HUES6 (cell line): ENCODE results near the gene NCR3LG1.
"Not testable (repeated sequence)": the region's sequence is repeated elsewhere in the genome, so short reads cannot be mapped to it uniquely, and the experiment has no call there.

Experiments used
- H3K27ac ChIP-seq: 2 replicates; pipeline ENCODE4 v1.7.0; 2013; ENCODE audit warnings: low read depth, mild to moderate bottlenecking, low read length, inconsistent platforms
- H3K27me3 ChIP-seq: 2 replicates; pipeline ENCODE4 v1.6.1; 2013; ENCODE audit warnings: low read length; ENCODE audit not compliant: control insufficient read depth, insufficient read depth
- H3K36me3 ChIP-seq: 2 replicates; pipeline ENCODE4 v1.6.1; 2013; ENCODE audit warnings: low read length; ENCODE audit not compliant: control insufficient read depth, insufficient read depth
- H3K4me1 ChIP-seq: 2 replicates; pipeline ENCODE4 v1.6.1; 2013; ENCODE audit warnings: low read length; ENCODE audit not compliant: control insufficient read depth, insufficient read depth
- H3K4me3 ChIP-seq: 2 replicates; pipeline ENCODE4 v1.5.1; 2013; ENCODE audit warnings: low read depth, low read length
- H3K9ac ChIP-seq: one replicate; pipeline ENCODE4 v1.6.1; 2013; ENCODE audit warnings: mild to moderate bottlenecking, low read length
- H3K9me3 ChIP-seq: 2 replicates; pipeline ENCODE4 v1.6.1; 2013; ENCODE audit warnings: low read depth, low read length; ENCODE audit not compliant: control insufficient read depth, insufficient read depth

The NCR3LG1 gene

GRCh38 chr11:17414317-17414737, 62.7 kb downstream of the NCR3LG1 start:
- Histone ChIP-seq H3K4me3 (no peak overlapping the region), H3K9me3 (no peaks in the 10 kb centered on the region), H3K4me1 (peaks cover 4% of the 10 kb centered on the region; the same call in 1 of the 2 replicates), H3K27me3 (peaks cover 2% of the 10 kb centered on the region; the same call in 1 of the 2 replicates), H3K36me3 (no peaks in the 10 kb centered on the region), H3K9ac (no peak overlapping the region), H3K27ac (no peak overlapping the region)

- H3K27ac ChIP-seq: no peak overlapping the region
- peaks cover 4% of the 10 kb centered on the region; the same call in 1 of the 2 replicates for H3K4me1 ChIP-seq
- H3K27me3 ChIP-seq: peaks cover 6% of the 10 kb centered on the region; the same call in 1 of the 2 replicates
- no peak overlapping the region for H3K4me3 ChIP-seq
- no peaks in the 10 kb centered on the region for H3K9me3 ChIP-seq
- H3K9ac ChIP-seq: no peak overlapping the region
- H3K36me3 ChIP-seq: no peaks in the 10 kb centered on the region
Measured at GRCh38 chr11:17414992-17415391, 63.4 kb downstream of the NCR3LG1 start.

GRCh38 chr11:17415523-17416104, 64.0 kb downstream of the NCR3LG1 start:
- Histone ChIP-seq H3K36me3 (no peaks in the 10 kb centered on the region), H3K27ac (no peak overlapping the region), H3K27me3 (peaks cover 9% of the 10 kb centered on the region; the same call in 1 of the 2 replicates), H3K4me3 (no peak overlapping the region), H3K9ac (no peak overlapping the region), H3K4me1 (peaks cover 4% of the 10 kb centered on the region; the same call in 1 of the 2 replicates), H3K9me3 (no peaks in the 10 kb centered on the region)

- H3K4me1 ChIP-seq: peaks cover 10% of the 10 kb centered on the region
- H3K36me3 ChIP-seq: no peaks in the 10 kb centered on the region
- peaks cover 15% of the 10 kb centered on the region; the same call in 1 of the 2 replicates for H3K27me3 ChIP-seq
- H3K9ac ChIP-seq: no peak overlapping the region
- no peak overlapping the region for H3K4me3 ChIP-seq
- no peak overlapping the region for H3K27ac ChIP-seq
- no peaks in the 10 kb centered on the region for H3K9me3 ChIP-seq
Measured at GRCh38 chr11:17416492-17416891, 64.9 kb downstream of the NCR3LG1 start.

GRCh38 chr11:17418444-17419081, 67.0 kb downstream of the NCR3LG1 start:
- H3K27me3 ChIP-seq: peaks cover 28% of the 10 kb centered on the region; the same call in 1 of the 2 replicates
- no peak overlapping the region for H3K4me3 ChIP-seq
- H3K4me1 ChIP-seq: peaks cover 15% of the 10 kb centered on the region
- no peaks in the 10 kb centered on the region for H3K36me3 ChIP-seq
- no peak overlapping the region for H3K27ac ChIP-seq
- H3K9me3 ChIP-seq: no peaks in the 10 kb centered on the region
- no peak overlapping the region for H3K9ac ChIP-seq

- Histone ChIP-seq H3K4me1 (peaks cover 15% of the 10 kb centered on the region), H3K27ac (no peak overlapping the region), H3K9ac (no peak overlapping the region), H3K9me3 (no peaks in the 10 kb centered on the region), H3K27me3 (peaks cover 28% of the 10 kb centered on the region; the same call in 1 of the 2 replicates), H3K36me3 (no peaks in the 10 kb centered on the region), H3K4me3 (no peak overlapping the region)
Measured at GRCh38 chr11:17421781-17422180, 70.2 kb downstream of the NCR3LG1 start.

GRCh38 chr11:17423533-17424310, 72.1 kb downstream of the NCR3LG1 start:
- no peak overlapping the region for H3K9ac ChIP-seq
- H3K27ac ChIP-seq: no peak overlapping the region
- H3K36me3 ChIP-seq: no peaks in the 10 kb centered on the region
- H3K4me1 ChIP-seq: peaks cover 10% of the 10 kb centered on the region
- no peak overlapping the region for H3K4me3 ChIP-seq
- H3K27me3 ChIP-seq: peaks cover 28% of the 10 kb centered on the region; the same call in 1 of the 2 replicates
- H3K9me3 ChIP-seq: no peaks in the 10 kb centered on the region

- not testable (repeated sequence) for H3K27ac ChIP-seq, H3K9me3 ChIP-seq, H3K9ac ChIP-seq, H3K4me3 ChIP-seq, H3K4me1 ChIP-seq, H3K36me3 ChIP-seq
- H3K27me3 ChIP-seq: peaks cover 15% of the 10 kb centered on the region; the same call in 1 of the 2 replicates
Measured at GRCh38 chr11:17426233-17426632, 74.6 kb downstream of the NCR3LG1 start.
